Ishikawa (cell line): ENCODE data around the gene GSTCD.

ENCODE experiments used
- CEBPB ChIP-seq: IDR thresholded peaks from 2 replicates; pipeline ENCODE4 v1.6.1; 2012
- CREB1 ChIP-seq: IDR thresholded peaks from 2 replicates; pipeline ENCODE4 v1.6.1; 2012; ENCODE audit warnings: low read depth
- EGR1 ChIP-seq: IDR thresholded peaks from 2 replicates; pipeline ENCODE4 v1.6.1; 2012
- MAX ChIP-seq: IDR thresholded peaks from 2 replicates; pipeline ENCODE4 v1.6.1; 2012
- NFIC ChIP-seq: IDR thresholded peaks from 2 replicates; pipeline ENCODE4 v1.6.1; 2012
- RAD21 ChIP-seq: IDR thresholded peaks from 2 replicates; pipeline ENCODE4 v1.6.1; 2012; ENCODE audit warnings: low read depth
- REST ChIP-seq: IDR thresholded peaks from 2 replicates; pipeline ENCODE4 v1.6.1; 2012; ENCODE audit warnings: low read depth, mild to moderate bottlenecking
- TAF1 ChIP-seq: IDR thresholded peaks from 2 replicates; pipeline ENCODE4 v1.6.1; 2012; ENCODE audit warnings: low read depth, mild to moderate bottlenecking
- TCF12 ChIP-seq: IDR thresholded peaks from 2 replicates; pipeline ENCODE4 v1.6.1; 2012; ENCODE audit warnings: low read depth
- TEAD4 ChIP-seq: IDR thresholded peaks from 2 replicates; pipeline ENCODE4 v1.6.1; 2012
- YY1 ChIP-seq: IDR thresholded peaks from 2 replicates; pipeline ENCODE4 v1.6.1; 2012; ENCODE audit warnings: low read depth

GRCh38 chr4:105707782-105708180 is 803 bp upstream of the GSTCD start:
- no peak for TF ChIP-seq RAD21
- no peak for TF ChIP-seq EGR1
- no peak for TF ChIP-seq YY1
- TF ChIP-seq MAX: no peak; the same call in 1 of the 2 replicates
- TF ChIP-seq TAF1: no peak
- TF ChIP-seq CREB1: no peak
- no peak for TF ChIP-seq CEBPB
- no peak for TF ChIP-seq REST
- TF ChIP-seq TEAD4: no peak
- TF ChIP-seq NFIC: no peak
- no peak for TF ChIP-seq TCF12
